ENCODE data around the gene ABHD17B. TPM values are rescaled to one million over a fixed set of nuclear protein-coding genes. Genes with fewer than 3 reads are reported as not detected.

ABHD17B gene
- total RNA-seq, 1 experiment from 2014 or later, result 21.9 TPM

DNA sequence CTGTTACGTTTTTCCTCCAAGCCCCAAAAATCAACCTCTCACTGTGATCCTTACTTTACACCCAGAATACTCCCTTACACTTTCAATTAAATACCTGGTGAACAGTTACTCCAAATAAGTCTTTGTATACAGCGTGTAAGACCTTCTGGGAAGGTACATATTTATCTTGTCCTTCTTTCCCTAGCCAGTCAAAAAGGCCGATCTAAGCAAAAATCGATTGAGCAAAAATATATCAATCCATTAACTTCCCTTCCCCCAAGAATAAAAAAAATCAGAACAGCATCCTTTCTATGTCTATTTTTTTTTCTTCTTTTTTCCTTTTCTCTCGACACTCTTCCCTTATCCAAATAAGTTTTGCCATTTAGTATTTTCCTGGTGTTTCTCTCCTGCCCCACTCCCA, 71.3 kb downstream of the ABHD17B start:
- Histone ChIP-seq H3K9me2 (ENCODE audit: insufficient read depth) (no peaks in the 10 kb centered on the region), H3K79me2 (ENCODE audit: low read depth) (no peaks in the 10 kb centered on the region), H3K36me3 (ENCODE audit: low read depth) (no peaks in the 10 kb centered on the region), H3K27ac (no peak overlapping the region), H3K4me2 (no peak overlapping the region), H4K20me1 (ENCODE audit: insufficient read depth) (no peaks in the 10 kb centered on the region), H2AFZ (no peak overlapping the region), H3K4me3 (no peak overlapping the region), H3K9me3 (ENCODE audit: insufficient read depth, low read depth) (no peaks in the 10 kb centered on the region), H3F3A (ENCODE audit: insufficient read depth, low read depth) (no peaks in the 10 kb centered on the region), H3K4me1 (replicated peaks; ENCODE audit: insufficient read depth) (no peaks in the 10 kb centered on the region), H3K27me3 (ENCODE audit: insufficient read depth, low read depth) (no peaks in the 10 kb centered on the region)
- no peak for DNase-seq
- ChIA-PET POLR2A (ENCODE audit: unreplicated experiment) (no interaction called here), CTCF (no interaction called here)
- BruUV-seq (replicated peaks), result no TSS peak
- no peak for TF ChIP-seq EZH2 (IDR thresholded peaks at IDR 0.05; ENCODE audit: low read depth)
- TF ChIP-seq, protein P1, sequence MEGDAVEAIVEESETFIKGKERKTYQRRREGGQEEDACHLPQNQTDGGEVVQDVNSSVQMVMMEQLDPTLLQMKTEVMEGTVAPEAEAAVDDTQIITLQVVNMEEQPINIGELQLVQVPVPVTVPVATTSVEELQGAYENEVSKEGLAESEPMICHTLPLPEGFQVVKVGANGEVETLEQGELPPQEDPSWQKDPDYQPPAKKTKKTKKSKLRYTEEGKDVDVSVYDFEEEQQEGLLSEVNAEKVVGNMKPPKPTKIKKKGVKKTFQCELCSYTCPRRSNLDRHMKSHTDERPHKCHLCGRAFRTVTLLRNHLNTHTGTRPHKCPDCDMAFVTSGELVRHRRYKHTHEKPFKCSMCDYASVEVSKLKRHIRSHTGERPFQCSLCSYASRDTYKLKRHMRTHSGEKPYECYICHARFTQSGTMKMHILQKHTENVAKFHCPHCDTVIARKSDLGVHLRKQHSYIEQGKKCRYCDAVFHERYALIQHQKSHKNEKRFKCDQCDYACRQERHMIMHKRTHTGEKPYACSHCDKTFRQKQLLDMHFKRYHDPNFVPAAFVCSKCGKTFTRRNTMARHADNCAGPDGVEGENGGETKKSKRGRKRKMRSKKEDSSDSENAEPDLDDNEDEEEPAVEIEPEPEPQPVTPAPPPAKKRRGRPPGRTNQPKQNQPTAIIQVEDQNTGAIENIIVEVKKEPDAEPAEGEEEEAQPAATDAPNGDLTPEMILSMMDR (conservative IDR thresholded peaks at IDR 0.05), result no peak
- intact Hi-C loops (cut with micrococcal nuclease; ENCODE audit: unreplicated experiment), result no loop called here

DNA sequence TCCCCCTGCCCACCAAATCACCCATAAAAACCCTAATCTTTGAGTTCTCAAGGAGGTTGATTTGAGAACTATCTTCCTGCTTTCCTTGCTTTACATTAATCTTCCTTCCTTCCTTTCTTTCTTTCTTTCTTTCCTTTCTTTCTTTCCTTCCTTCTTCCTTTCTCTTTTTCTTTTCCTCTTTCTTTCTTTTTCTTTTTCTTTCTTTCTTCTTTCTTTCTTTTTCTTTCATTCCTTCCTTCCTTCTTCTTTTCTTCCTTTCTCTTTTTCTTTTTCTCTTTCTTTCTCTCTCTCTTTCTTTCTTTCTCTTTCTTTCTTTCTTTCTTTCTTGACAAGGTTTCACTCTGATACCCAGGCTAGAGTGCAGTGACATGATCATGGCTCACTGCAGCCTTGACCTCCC, 75.4 kb downstream of the ABHD17B start:
- Histone ChIP-seq H3K79me2 (ENCODE audit: low read depth) (no peaks in the 10 kb centered on the region), H3K27me3 (ENCODE audit: insufficient read depth, low read depth) (no peaks in the 10 kb centered on the region), H2AFZ (no peak overlapping the region), H3K4me3 (no peak overlapping the region), H3K9me3 (ENCODE audit: insufficient read depth, low read depth) (0 out of 2 replicates have a peak, but pooled peaks cover 3% of the 10 kb centered on the region), H4K20me1 (ENCODE audit: insufficient read depth) (no peaks in the 10 kb centered on the region), H3K4me2 (no peak overlapping the region), H3K4me1 (replicated peaks; ENCODE audit: insufficient read depth) (no peaks in the 10 kb centered on the region), H3F3A (ENCODE audit: insufficient read depth, low read depth) (no peaks in the 10 kb centered on the region), H3K27ac (no peak overlapping the region), H3K36me3 (ENCODE audit: low read depth) (no peaks in the 10 kb centered on the region), H3K9me2 (ENCODE audit: insufficient read depth) (no peaks in the 10 kb centered on the region)
- DNase-seq, result no peak
- BruUV-seq (replicated peaks), result no TSS peak
- TF ChIP-seq, protein P1 (conservative IDR thresholded peaks at IDR 0.05), result no peak
- no peak for TF ChIP-seq EZH2 (IDR thresholded peaks at IDR 0.05; ENCODE audit: low read depth)
- ChIA-PET POLR2A (ENCODE audit: unreplicated experiment) (no interaction called here), CTCF (no interaction called here)
- intact Hi-C loops (cut with micrococcal nuclease; ENCODE audit: unreplicated experiment), result no loop called here

DNA sequence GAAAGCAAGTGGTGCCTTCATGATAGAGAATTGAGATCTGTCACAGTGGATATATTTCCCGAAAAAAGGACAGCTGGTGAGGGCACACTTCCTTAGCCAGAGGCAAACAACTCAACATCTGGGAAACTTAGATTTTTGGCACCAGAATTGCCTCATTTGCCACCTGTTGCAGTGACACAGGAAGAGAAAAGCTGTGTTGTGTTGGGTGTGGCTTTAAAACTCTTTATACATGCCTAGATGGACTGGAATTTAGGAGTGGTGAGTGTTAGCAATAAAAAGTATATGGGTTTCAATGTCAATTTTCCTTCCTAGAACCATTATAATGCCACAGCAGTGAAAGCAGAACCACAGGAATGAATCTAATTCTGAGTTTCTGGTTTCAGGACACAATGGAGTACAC, 80.1 kb downstream of the ABHD17B start:
- Histone ChIP-seq H3K9me3 (ENCODE audit: insufficient read depth, low read depth) (0 out of 2 replicates have a peak, but pooled peaks cover 3% of the 10 kb centered on the region), H3K36me3 (ENCODE audit: low read depth) (no peaks in the 10 kb centered on the region), H2AFZ (no peak overlapping the region), H3K4me3 (no peak overlapping the region), H3K27me3 (ENCODE audit: insufficient read depth, low read depth) (no peaks in the 10 kb centered on the region), H3F3A (ENCODE audit: insufficient read depth, low read depth) (no peaks in the 10 kb centered on the region), H4K20me1 (ENCODE audit: insufficient read depth) (no peaks in the 10 kb centered on the region), H3K4me1 (replicated peaks; ENCODE audit: insufficient read depth) (peaks cover 8% of the 10 kb centered on the region), H3K9me2 (ENCODE audit: insufficient read depth) (no peaks in the 10 kb centered on the region), H3K27ac (no peak overlapping the region), H3K4me2 (no peak overlapping the region), H3K79me2 (ENCODE audit: low read depth) (no peaks in the 10 kb centered on the region)
- POLR2A ChIA-PET (ENCODE audit: unreplicated experiment), result no interaction called here
- DNase-seq, result peak in 1 of 2 experiments; percentile 55
- CTCF ChIA-PET, result no interaction called here
- no TSS peak for BruUV-seq (replicated peaks)
- intact Hi-C loops (cut with micrococcal nuclease; ENCODE audit: unreplicated experiment), result no loop called here
- TF ChIP-seq, protein P1 (conservative IDR thresholded peaks at IDR 0.05), result no peak
- no peak for TF ChIP-seq EZH2 (IDR thresholded peaks at IDR 0.05; ENCODE audit: low read depth)
